Panc1 (cell line): ENCODE data around the gene GAMT. TPM values are rescaled to one million over a fixed set of nuclear protein-coding genes. Genes with fewer than 3 reads are reported as not detected.
A peak's percentile ranks its signal among the peaks of the same experiment; 100 is the strongest.

Source experiments
- ATAC-seq: fragments of 200-7000 bp; cut with Tn5 transposase; 2 replicates; pipeline ENCODE4 v1.9.1; 2020; ENCODE audit warnings: mild to moderate bottlenecking, moderate library complexity
- BruUV-seq: library from RNA; stranded (reverse); fragments of 400-500 nt; replicated peaks from 2 replicates; lab custom pipeline; 2021; lab: Mats Ljungman, UMichigan
- CTCF ChIA-PET: fragments of 300-600 bp; sonication (Branson Sonifier 250); formaldehyde crosslinking; loops from one replicate; lab custom pipeline; 2022; ENCODE audit warnings: antibody characterized with exemption; lab: Charles Lee
- POLR2A ChIA-PET: fragments of 300-600 bp; sonication (Branson Sonifier 250); formaldehyde crosslinking; loops from one replicate; lab custom pipeline; 2022; ENCODE audit warnings: antibody characterized with exemption; lab: Charles Lee
- DNase-seq: peaks from one replicate; pipeline ENCODE4 v3.0.0-alpha.2; 2010; ENCODE audit warnings: low read depth, low spot score
- H3K27ac ChIP-seq: 2 replicates; pipeline ENCODE4 v1.5.1; 2011; ENCODE audit warnings: mild to moderate bottlenecking, low read length, inconsistent platforms
- H3K27me3 ChIP-seq: fragments of 200-500 bp; sonication (Bioruptor generic); 2 replicates; pipeline ENCODE4 v1.6.0; 2014; ENCODE audit warnings: low read length, inconsistent platforms; ENCODE audit not compliant: control insufficient read depth, insufficient read depth
- H3K36me3 ChIP-seq: fragments of 200-500 bp; sonication (Bioruptor generic); 2 replicates; pipeline ENCODE4 v1.5.1; 2014; ENCODE audit warnings: inconsistent platforms, mild to moderate bottlenecking, low read length, moderate library complexity; ENCODE audit not compliant: control insufficient read depth, insufficient read depth
- H3K4me1 ChIP-seq: 2 replicates; pipeline ENCODE4 v1.5.1; 2011; ENCODE audit warnings: inconsistent platforms, mild to moderate bottlenecking, low read length, moderate library complexity; ENCODE audit not compliant: control insufficient read depth, insufficient read depth
- H3K4me3 ChIP-seq, 2 experiments: 2 replicates each; pipeline ENCODE4 v1.5.1; 2011 to 2012; ENCODE audit warnings: low read depth in 2 of 2, low read length in 2 of 2, mild to moderate bottlenecking in 2 of 2, inconsistent platforms in 1 of 2, moderate library complexity in 1 of 2
- H3K9me3 ChIP-seq: fragments of 200-500 bp; sonication (Bioruptor generic); 2 replicates; pipeline ENCODE4 v1.5.1; 2014; ENCODE audit warnings: low read depth, mild to moderate bottlenecking, inconsistent platforms, low read length, moderate library complexity; ENCODE audit not compliant: control insufficient read depth, insufficient read depth
- CTCF ChIP-seq: fragments of 450-650 bp; IDR thresholded peaks from 2 replicates; pipeline ENCODE4 v1.5.1; 2017; ENCODE audit warnings: mild to moderate bottlenecking
- POLR2AphosphoS5 ChIP-seq: IDR thresholded peaks from 2 replicates; pipeline ENCODE4 v1.6.1; 2012; ENCODE audit warnings: mild to moderate bottlenecking, low read depth, low read length, moderate library complexity
- REST ChIP-seq, 2 experiments: IDR thresholded peaks; 2 replicates each; pipeline ENCODE4 v1.6.1; 2011 to 2012; ENCODE audit warnings: low read depth in 2 of 2, control low read depth in 1 of 2, low read length in 1 of 2, mild to moderate bottlenecking in 1 of 2, moderate library complexity in 1 of 2; ENCODE audit not compliant: insufficient read depth in 1 of 2
- SIN3A ChIP-seq: IDR thresholded peaks from 2 replicates; pipeline ENCODE4 v1.6.1; 2012; ENCODE audit warnings: low read depth, mild to moderate bottlenecking, low read length, moderate library complexity, borderline replicate concordance; ENCODE audit not compliant: insufficient read depth
- TCF7L2 ChIP-seq: IDR thresholded peaks from 2 replicates; pipeline ENCODE4 v1.6.1; 2011; ENCODE audit warnings: mild to moderate bottlenecking, low read depth, low read length, inconsistent platforms
- in situ Hi-C: cut with HindIII; loops from 2 replicates; pipeline ENCODE4 v1.10.0; 2016; ENCODE audit warnings: low sequenced_read_pairs, low pct_unique_long_range_greater_than_20kb
- intact Hi-C: fragments of 100-400 bp; cut with micrococcal nuclease; formaldehyde crosslinking; loops from one replicate; pipeline ENCODE4 v1.10.0; 2022; ENCODE audit not compliant: unreplicated experiment
- total RNA-seq: library from RNA; stranded (reverse); gene quantifications from one replicate; pipeline ENCODE4 v1.2.1, GENCODE V29; 2021; ENCODE audit not compliant: unreplicated experiment

Gene GAMT
- total RNA-seq, 1 experiment from 2014 or later = 21.2 TPM

- no TSS peak for BruUV-seq
- Histone ChIP-seq H3K9me3 (no peaks in the 10 kb centered on the region), H3K27ac (peak overlapping the region; percentile 53), H3K27me3 (no peaks in the 10 kb centered on the region), H3K4me3 (no peak overlapping the region), H3K4me1 (peaks cover 29% of the 10 kb centered on the region), H3K36me3 (peaks cover 3% of the 10 kb centered on the region; the same call in 1 of the 2 replicates)
- CTCF ChIA-PET = no interaction called here
- POLR2A ChIA-PET = no interaction called here
- TF ChIP-seq REST (IDR thresholded peaks at IDR 0.05; ENCODE audit: insufficient read depth in 1 of 2, low read depth in 2 of 2, low read length in 1 of 2) (no peak), CTCF (no peak), TCF7L2 (no peak), SIN3A (no peak), POLR2AphosphoS5 (no peak)
- no peak for DNase-seq
- in situ Hi-C loops = no loop called here
- ATAC-seq = no peak
- intact Hi-C loops = no loop called here
Measured at GRCh38 chr19:1416014-1416841, 14.9 kb upstream of the GAMT start.

- in situ Hi-C loops = no loop called here
- intact Hi-C loops = no loop called here
- H3K27me3 ChIP-seq = no peaks in the 10 kb centered on the region
- DNase-seq = no peak
- POLR2A ChIA-PET = no interaction called here
- TF ChIP-seq SIN3A (no peak), POLR2AphosphoS5 (no peak), REST (IDR thresholded peaks at IDR 0.05; ENCODE audit: insufficient read depth in 1 of 2, low read depth in 2 of 2, low read length in 1 of 2) (no peak), CTCF (no peak), TCF7L2 (no peak)
- no peaks in the 10 kb centered on the region for H3K9me3 ChIP-seq
- peak overlapping the region; percentile 17; the same call in 1 of the 2 replicates for H3K27ac ChIP-seq
- CTCF ChIA-PET = no interaction called here
- ATAC-seq = no peak
- H3K4me1 ChIP-seq = peaks cover 49% of the 10 kb centered on the region
- H3K4me3 ChIP-seq = no peak overlapping the region
- BruUV-seq = no TSS peak
- peaks cover under 1% of the 10 kb centered on the region for H3K36me3 ChIP-seq
Measured at GRCh38 chr19:1412995-1413800, 11.9 kb upstream of the GAMT start.
